A549 (cell line): ENCODE measurements around the gene HMX1. TPM values are rescaled to one million over a fixed set of nuclear protein-coding genes. Genes with fewer than 3 reads are reported as not detected.

ENCODE experiments used
- ATAC-seq, 2 experiments: fragments of 200-7000 bp in 1 of 2; fragments of >200 bp in 1 of 2; cut with Nextera tagmentation in 1 of 2; cut with Tn5 transposase in 1 of 2; 3 replicates each; pipeline versions ENCODE4 v1.8.0 to v1.9.1; 2018 to 2020; ENCODE audit warnings: mild to moderate bottlenecking in 1 of 2, moderate library complexity in 1 of 2
- CTCF ChIA-PET: fragments of 300-600 bp; sonication (Branson Sonifier 250); formaldehyde crosslinking; extraction: SDS; loops from one replicate; lab custom pipeline; 2021; ENCODE audit warnings: antibody characterized with exemption, inconsistent platforms; lab: Yijun Ruan, JAX
- POLR2A ChIA-PET: fragments of 350-600 bp; formaldehyde crosslinking; extraction: SDS; loops from one replicate; lab custom pipeline; 2021; ENCODE audit warnings: antibody characterized with exemption, inconsistent platforms; lab: Yijun Ruan, JAX
- DNase-seq, 2 experiments: peaks; one replicate each; pipeline versions ENCODE4 v3.0.0 to v3.0.0-alpha.2; 2011 to 2016; ENCODE audit warnings: low read depth in 1 of 2, low spot score in 1 of 2
- FAIRE-seq: peaks from 2 replicates; lab custom pipeline; 2011; peaks lifted over from hg19 to GRCh38; lab: Jason Lieb, UNC
- H3K27ac ChIP-seq, 2 experiments: fragments of >200 bp; sonication (Bioruptor Twin); formaldehyde crosslinking; 3 replicates each; pipeline ENCODE4 v1.5.1; 2016 to 2017
- H3K4me1 ChIP-seq: fragments of >200 bp; sonication (Bioruptor Twin); formaldehyde crosslinking; 3 replicates; pipeline ENCODE4 v1.6.1; 2016
- H3K4me2 ChIP-seq: fragments of >200 bp; sonication (Bioruptor Twin); formaldehyde crosslinking; 3 replicates; pipeline ENCODE4 v1.6.1; 2016
- H3K4me3 ChIP-seq: fragments of >200 bp; sonication (Bioruptor Twin); formaldehyde crosslinking; 3 replicates; pipeline ENCODE4 v1.5.1; 2016
- H3K9me3 ChIP-seq: fragments of >200 bp; sonication (Bioruptor Twin); formaldehyde crosslinking; 3 replicates; pipeline ENCODE4 v1.6.1; 2016
- BHLHE40 ChIP-seq: IDR thresholded peaks from 2 replicates; pipeline ENCODE4 v1.6.1; 2012; ENCODE audit warnings: low read depth, low read length, inconsistent platforms
- CBX8 ChIP-seq: fragments of 200-600 bp; sonication (generic); IDR thresholded peaks from 2 replicates; pipeline ENCODE4 v1.6.1; 2016
- EHF ChIP-seq: fragments of 250-450 bp; sonication (Bioruptor Pico); IDR thresholded peaks from 2 replicates; pipeline ENCODE4 v1.5.0; 2020; ENCODE audit warnings: mild to moderate bottlenecking
- EP300 ChIP-seq, 2 experiments: fragments of >200 bp; sonication (Bioruptor Twin); formaldehyde crosslinking; IDR thresholded peaks; 2 replicates in 1 of 2; 3 replicates in 1 of 2; pipeline ENCODE4 v1.6.1; 2016 to 2017
- GATA3 ChIP-seq: IDR thresholded peaks from 2 replicates; pipeline ENCODE4 v1.6.1; 2012; ENCODE audit warnings: borderline replicate concordance
- HOXB13 ChIP-seq: fragments of 250-450 bp; sonication (Bioruptor Pico); IDR thresholded peaks from 2 replicates; pipeline ENCODE4 v1.5.0; 2020; ENCODE audit warnings: low read depth, mild to moderate bottlenecking, moderate library complexity
- HOXB5 ChIP-seq: fragments of 250-450 bp; sonication (Bioruptor Pico); IDR thresholded peaks from 2 replicates; pipeline ENCODE4 v1.5.0; 2020; ENCODE audit warnings: mild to moderate bottlenecking, moderate library complexity
- JUN ChIP-seq, 2 experiments: fragments of >200 bp; sonication (Bioruptor Twin); formaldehyde crosslinking; IDR thresholded peaks; 2 replicates in 1 of 2; 3 replicates in 1 of 2; pipeline ENCODE4 v1.6.1; 2016 to 2017
- JUNB ChIP-seq: fragments of >200 bp; sonication (Bioruptor Twin); formaldehyde crosslinking; IDR thresholded peaks from 2 replicates; pipeline ENCODE4 v1.6.1; 2016
- MAX ChIP-seq: IDR thresholded peaks from 2 replicates; pipeline ENCODE4 v1.6.1; 2012
- MAZ ChIP-seq: fragments of 150-350 bp; IDR thresholded peaks from 2 replicates; pipeline ENCODE4 v1.6.1; 2014; ENCODE audit warnings: antibody characterized with exemption, low read depth, low read length, borderline replicate concordance
- NR3C1 ChIP-seq: fragments of >200 bp; sonication (Bioruptor Twin); formaldehyde crosslinking; IDR thresholded peaks from 3 replicates; pipeline ENCODE4 v1.6.1; 2017
- PHF8 ChIP-seq: fragments of 200-600 bp; sonication (generic); IDR thresholded peaks from 2 replicates; pipeline ENCODE4 v1.6.1; 2016; ENCODE audit warnings: low read depth, mild to moderate bottlenecking, antibody characterized with exemption, moderate library complexity, borderline replicate concordance
- RAD21 ChIP-seq, 2 experiments: fragments of >200 bp in 1 of 2; sonication (Bioruptor Twin) in 1 of 2; formaldehyde crosslinking in 1 of 2; IDR thresholded peaks in 1 of 2; conservative IDR thresholded peaks in 1 of 2; 2 replicates in 1 of 2; 3 replicates in 1 of 2; pipeline ENCODE4 v1.6.1; 2012 to 2018; ENCODE audit warnings: inconsistent platforms in 1 of 2
- RNF2 ChIP-seq: fragments of 200-600 bp; sonication (generic); IDR thresholded peaks from 2 replicates; pipeline ENCODE4 v1.6.1; 2016; ENCODE audit warnings: low read depth, mild to moderate bottlenecking, antibody characterized with exemption, moderate library complexity, borderline replicate concordance
- SMC3 ChIP-seq: fragments of >200 bp; sonication (Bioruptor Twin); formaldehyde crosslinking; IDR thresholded peaks from 3 replicates; pipeline ENCODE4 v1.6.1; 2018; ENCODE audit warnings: inconsistent platforms
- TFCP2L1 ChIP-seq: fragments of 250-450 bp; sonication (Bioruptor Pico); IDR thresholded peaks from 2 replicates; pipeline ENCODE4 v1.5.0; 2021; ENCODE audit warnings: mild to moderate bottlenecking
- TP53 ChIP-seq: fragments of 250-450 bp; sonication (Bioruptor Pico); IDR thresholded peaks from 2 replicates; pipeline ENCODE4 v1.5.0; 2021; ENCODE audit warnings: mild to moderate bottlenecking, moderate library complexity
- ZFP36 ChIP-seq: fragments of 450-650 bp; IDR thresholded peaks from 2 replicates; pipeline ENCODE4 v1.6.1; 2014; ENCODE audit warnings: borderline replicate concordance; ENCODE audit not compliant: partially characterized antibody
- ZSCAN20 ChIP-seq: fragments of 250-450 bp; sonication (Bioruptor Pico); IDR thresholded peaks from 2 replicates; pipeline ENCODE4 v1.8.0; 2022; ENCODE audit warnings: mild to moderate bottlenecking, moderate library complexity
- WGBS: methylation state at CpG from one replicate; pipeline ENCODE4 v1.1.6; 2017; ENCODE audit errors: missing lambda C conversion rate; 5-methylcytosine and 5-hydroxymethylcytosine counted together
- polyA plus RNA-seq, 4 experiments: library from polyadenylated mRNA; depleted of rRNA in 3 of 4; stranded (reverse); fragments of >200 nt; fragmentation: RNase III in 1 of 4; extraction: RNeasy Plus Mini Kit Qiagen cat#74134 plus additional on column Dnase treatment in 1 of 4; gene quantifications; 2 replicates in 3 of 4; 3 replicates in 1 of 4; pipeline ENCODE4 v1.2.3, GENCODE V29; 2011 to 2017
- TF ChIP-seq, protein P1 (sequence below): fragments of >200 bp; sonication (Bioruptor Twin); formaldehyde crosslinking; IDR thresholded peaks from 3 replicates; pipeline ENCODE4 v1.6.1; 2016
- TF ChIP-seq, protein P2 (sequence below): fragments of 200-600 bp; sonication (generic); IDR thresholded peaks from 2 replicates; pipeline ENCODE4 v1.6.1; 2016; ENCODE audit warnings: antibody characterized with exemption, mild to moderate bottlenecking, moderate library complexity

Gene HMX1
- polyA plus RNA-seq, 2 of the 4 experiments (the other 2 are of a cell fraction), result 0.06 TPM; not detected in 1

- FAIRE-seq (no peak), DNase-seq (no peak), ATAC-seq (no peak)
- no peaks in the 10 kb centered on the region for H3K9me3 ChIP-seq
- H3K4me3 ChIP-seq, result no peak overlapping the region
- no peak overlapping the region for H3K4me2 ChIP-seq
- H3K4me1 ChIP-seq, result peaks cover 14% of the 10 kb centered on the region; the same call in 1 of the 3 replicates
- no peak for TF ChIP-seq JUN (IDR thresholded peaks at IDR 0.05)
- TF ChIP-seq RAD21 (conservative IDR thresholded peaks at IDR 0.05 in 1 of 2, IDR thresholded peaks at IDR 0.05 in 1 of 2), result no peak
- TF ChIP-seq BHLHE40, result no peak
- TF ChIP-seq HOXB5, result no peak
- TF ChIP-seq, protein P1, sequence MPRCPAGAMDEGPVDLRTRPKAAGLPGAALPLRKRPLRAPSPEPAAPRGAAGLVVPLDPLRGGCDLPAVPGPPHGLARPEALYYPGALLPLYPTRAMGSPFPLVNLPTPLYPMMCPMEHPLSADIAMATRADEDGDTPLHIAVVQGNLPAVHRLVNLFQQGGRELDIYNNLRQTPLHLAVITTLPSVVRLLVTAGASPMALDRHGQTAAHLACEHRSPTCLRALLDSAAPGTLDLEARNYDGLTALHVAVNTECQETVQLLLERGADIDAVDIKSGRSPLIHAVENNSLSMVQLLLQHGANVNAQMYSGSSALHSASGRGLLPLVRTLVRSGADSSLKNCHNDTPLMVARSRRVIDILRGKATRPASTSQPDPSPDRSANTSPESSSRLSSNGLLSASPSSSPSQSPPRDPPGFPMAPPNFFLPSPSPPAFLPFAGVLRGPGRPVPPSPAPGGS, result no peak
- no peak for TF ChIP-seq CBX8
- TF ChIP-seq PHF8, result no peak
- TF ChIP-seq GATA3, result no peak
- no peak for TF ChIP-seq SMC3
- no peak for TF ChIP-seq EHF (CRISPR knock-in tag)
- no peak overlapping the region for H3K27ac ChIP-seq
- ChIA-PET POLR2A (no interaction called here), CTCF (no interaction called here)
- 14% methylated on average over 17 of the region's 41 CpGs for WGBS
Observed at GRCh38 chr4:8862800-8863685, 8.6 kb downstream of the HMX1 start.

- FAIRE-seq, result no peak
- no peak for DNase-seq
- Histone ChIP-seq H3K27ac (no peak overlapping the region), H3K9me3 (no peaks in the 10 kb centered on the region)
- TF ChIP-seq TFCP2L1 (CRISPR knock-in tag), result no peak
- no peak for TF ChIP-seq NR3C1
- TF ChIP-seq, protein P2, sequence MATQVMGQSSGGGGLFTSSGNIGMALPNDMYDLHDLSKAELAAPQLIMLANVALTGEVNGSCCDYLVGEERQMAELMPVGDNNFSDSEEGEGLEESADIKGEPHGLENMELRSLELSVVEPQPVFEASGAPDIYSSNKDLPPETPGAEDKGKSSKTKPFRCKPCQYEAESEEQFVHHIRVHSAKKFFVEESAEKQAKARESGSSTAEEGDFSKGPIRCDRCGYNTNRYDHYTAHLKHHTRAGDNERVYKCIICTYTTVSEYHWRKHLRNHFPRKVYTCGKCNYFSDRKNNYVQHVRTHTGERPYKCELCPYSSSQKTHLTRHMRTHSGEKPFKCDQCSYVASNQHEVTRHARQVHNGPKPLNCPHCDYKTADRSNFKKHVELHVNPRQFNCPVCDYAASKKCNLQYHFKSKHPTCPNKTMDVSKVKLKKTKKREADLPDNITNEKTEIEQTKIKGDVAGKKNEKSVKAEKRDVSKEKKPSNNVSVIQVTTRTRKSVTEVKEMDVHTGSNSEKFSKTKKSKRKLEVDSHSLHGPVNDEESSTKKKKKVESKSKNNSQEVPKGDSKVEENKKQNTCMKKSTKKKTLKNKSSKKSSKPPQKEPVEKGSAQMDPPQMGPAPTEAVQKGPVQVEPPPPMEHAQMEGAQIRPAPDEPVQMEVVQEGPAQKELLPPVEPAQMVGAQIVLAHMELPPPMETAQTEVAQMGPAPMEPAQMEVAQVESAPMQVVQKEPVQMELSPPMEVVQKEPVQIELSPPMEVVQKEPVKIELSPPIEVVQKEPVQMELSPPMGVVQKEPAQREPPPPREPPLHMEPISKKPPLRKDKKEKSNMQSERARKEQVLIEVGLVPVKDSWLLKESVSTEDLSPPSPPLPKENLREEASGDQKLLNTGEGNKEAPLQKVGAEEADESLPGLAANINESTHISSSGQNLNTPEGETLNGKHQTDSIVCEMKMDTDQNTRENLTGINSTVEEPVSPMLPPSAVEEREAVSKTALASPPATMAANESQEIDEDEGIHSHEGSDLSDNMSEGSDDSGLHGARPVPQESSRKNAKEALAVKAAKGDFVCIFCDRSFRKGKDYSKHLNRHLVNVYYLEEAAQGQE, result no peak
- TF ChIP-seq MAZ, result no peak
- no peak for TF ChIP-seq ZFP36
- TF ChIP-seq ZSCAN20 (CRISPR knock-in tag), result no peak
- TF ChIP-seq JUNB, result no peak
- TF ChIP-seq TP53 (CRISPR knock-in tag), result no peak
- no peak for TF ChIP-seq HOXB13 (CRISPR knock-in tag)
- TF ChIP-seq RNF2, result no peak
- no peak for TF ChIP-seq EP300 (IDR thresholded peaks at IDR 0.05)
- TF ChIP-seq MAX, result no peak
- TF ChIP-seq EHF (CRISPR knock-in tag), result no peak
- TF ChIP-seq, all 56 proteins: peak for 0
- Histone ChIP-seq H3K4me2 (no peak overlapping the region), H3K4me3 (no peak overlapping the region), H3K4me1 (peaks cover 19% of the 10 kb centered on the region; the same call in 1 of the 3 replicates)
- ChIA-PET POLR2A (no interaction called here), CTCF (no interaction called here)
- no peak for ATAC-seq
- WGBS, result 13% methylated on average over 5 of the region's 5 CpGs
Observed at GRCh38 chr4:8862334-8862733, 9.3 kb downstream of the HMX1 start.
